ENCODE results near the gene PSME2. TPM values are rescaled to one million over a fixed set of nuclear protein-coding genes. Genes with fewer than 3 reads are reported as not detected.

Gene PSME2
- total and polyA plus RNA-seq, 2 of the 13 experiments (the other 11 are each of a cell fraction or from before 2014, with no cell fraction given) = 332 to 716 TPM

DNA sequence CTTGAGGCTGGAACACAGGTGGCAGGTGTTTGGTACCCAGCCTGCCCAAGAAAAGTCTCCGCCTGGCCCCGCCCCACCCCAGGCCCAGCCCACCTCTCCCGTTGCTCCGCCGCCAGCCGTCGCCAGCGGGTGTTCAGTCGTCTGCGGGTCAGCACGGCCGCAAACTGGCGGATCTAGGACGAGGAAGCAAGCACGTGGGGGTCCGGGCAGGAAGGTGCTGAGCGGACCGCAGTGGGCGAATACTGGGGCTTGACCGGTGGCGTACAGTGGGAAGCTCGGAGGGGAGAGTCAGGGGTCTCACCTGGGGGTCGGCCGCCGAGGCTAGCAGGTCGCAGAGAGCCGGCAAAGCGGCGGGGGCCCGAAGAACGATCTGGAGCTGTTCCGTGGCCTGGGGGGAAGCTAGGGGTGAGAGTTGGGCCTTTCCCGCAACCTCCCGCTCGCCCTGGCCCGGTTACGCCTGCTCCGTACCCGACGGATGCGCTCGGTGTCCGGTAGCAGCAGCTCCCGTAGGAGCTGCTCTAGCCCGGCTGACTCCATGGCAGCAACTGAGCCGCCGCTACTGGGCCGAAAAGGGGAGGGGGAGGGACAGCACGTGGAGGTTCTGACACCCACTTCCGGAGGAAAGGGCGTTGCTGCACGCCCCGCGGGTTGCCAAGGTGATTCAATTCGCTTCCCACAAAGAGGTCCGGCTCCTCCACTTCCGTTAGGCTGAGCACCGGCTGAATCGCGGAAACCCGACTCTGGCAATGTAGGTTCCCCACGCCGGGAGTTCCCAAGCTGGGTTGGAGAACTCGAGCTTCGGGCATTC, 42.0 kb upstream of the PSME2 start, which contains the start of gene IPO4 (continued):
- TF ChIP-seq ZNF280D (CRISPR knock-in tag; IDR thresholded peaks at IDR 0.05) (peak; percentile 96), PAX8 (CRISPR knock-in tag; IDR thresholded peaks at IDR 0.05; ENCODE audit: borderline replicate concordance) (0 out of 2 replicates have a peak, but pooled peaks have one; percentile 73), ZNF816 (CRISPR knock-in tag; IDR thresholded peaks at IDR 0.05; ENCODE audit: borderline replicate concordance) (no peak), ZNF546 (CRISPR knock-in tag; conservative IDR thresholded peaks at IDR 0.05) (peak; percentile 78), HES4 (CRISPR knock-in tag; IDR thresholded peaks at IDR 0.05; ENCODE audit: borderline replicate concordance) (peak; percentile 62), TRAFD1 (CRISPR knock-in tag; IDR thresholded peaks at IDR 0.05; ENCODE audit: borderline replicate concordance) (peak; percentile 99), FOSL1 (CRISPR knock-in tag; IDR thresholded peaks at IDR 0.05; ENCODE audit: borderline replicate concordance) (peak; percentile 59; the same call in 1 of the 2 replicates), HMGA1 (CRISPR knock-in tag; conservative IDR thresholded peaks at IDR 0.05) (no peak), NR2F6 (IDR thresholded peaks at IDR 0.05) (no peak; the same call in 1 of the 2 replicates), NR2F6 (CRISPR knock-in tag; IDR thresholded peaks at IDR 0.05) (peak; percentile 86; the same call in 1 of the 2 replicates), THAP8 (CRISPR knock-in tag; IDR thresholded peaks at IDR 0.05; ENCODE audit: borderline replicate concordance) (peak; percentile 99; the same call in 1 of the 2 replicates), HNF4G (IDR thresholded peaks at IDR 0.05; ENCODE audit: borderline replicate concordance, low read depth, low read length) (peak; percentile 88), HNF4G (CRISPR knock-in tag; IDR thresholded peaks at IDR 0.05; ENCODE audit: borderline replicate concordance, low read depth) (peak; percentile 75), ZNF234 (CRISPR knock-in tag; conservative IDR thresholded peaks at IDR 0.05) (peak; percentile 98)
- TF ChIP-seq, protein P1, sequence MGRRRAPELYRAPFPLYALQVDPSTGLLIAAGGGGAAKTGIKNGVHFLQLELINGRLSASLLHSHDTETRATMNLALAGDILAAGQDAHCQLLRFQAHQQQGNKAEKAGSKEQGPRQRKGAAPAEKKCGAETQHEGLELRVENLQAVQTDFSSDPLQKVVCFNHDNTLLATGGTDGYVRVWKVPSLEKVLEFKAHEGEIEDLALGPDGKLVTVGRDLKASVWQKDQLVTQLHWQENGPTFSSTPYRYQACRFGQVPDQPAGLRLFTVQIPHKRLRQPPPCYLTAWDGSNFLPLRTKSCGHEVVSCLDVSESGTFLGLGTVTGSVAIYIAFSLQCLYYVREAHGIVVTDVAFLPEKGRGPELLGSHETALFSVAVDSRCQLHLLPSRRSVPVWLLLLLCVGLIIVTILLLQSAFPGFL (CRISPR knock-in tag; IDR thresholded peaks at IDR 0.05) = no peak; the same call in 1 of the 2 replicates
- TF ChIP-seq, protein P2, sequence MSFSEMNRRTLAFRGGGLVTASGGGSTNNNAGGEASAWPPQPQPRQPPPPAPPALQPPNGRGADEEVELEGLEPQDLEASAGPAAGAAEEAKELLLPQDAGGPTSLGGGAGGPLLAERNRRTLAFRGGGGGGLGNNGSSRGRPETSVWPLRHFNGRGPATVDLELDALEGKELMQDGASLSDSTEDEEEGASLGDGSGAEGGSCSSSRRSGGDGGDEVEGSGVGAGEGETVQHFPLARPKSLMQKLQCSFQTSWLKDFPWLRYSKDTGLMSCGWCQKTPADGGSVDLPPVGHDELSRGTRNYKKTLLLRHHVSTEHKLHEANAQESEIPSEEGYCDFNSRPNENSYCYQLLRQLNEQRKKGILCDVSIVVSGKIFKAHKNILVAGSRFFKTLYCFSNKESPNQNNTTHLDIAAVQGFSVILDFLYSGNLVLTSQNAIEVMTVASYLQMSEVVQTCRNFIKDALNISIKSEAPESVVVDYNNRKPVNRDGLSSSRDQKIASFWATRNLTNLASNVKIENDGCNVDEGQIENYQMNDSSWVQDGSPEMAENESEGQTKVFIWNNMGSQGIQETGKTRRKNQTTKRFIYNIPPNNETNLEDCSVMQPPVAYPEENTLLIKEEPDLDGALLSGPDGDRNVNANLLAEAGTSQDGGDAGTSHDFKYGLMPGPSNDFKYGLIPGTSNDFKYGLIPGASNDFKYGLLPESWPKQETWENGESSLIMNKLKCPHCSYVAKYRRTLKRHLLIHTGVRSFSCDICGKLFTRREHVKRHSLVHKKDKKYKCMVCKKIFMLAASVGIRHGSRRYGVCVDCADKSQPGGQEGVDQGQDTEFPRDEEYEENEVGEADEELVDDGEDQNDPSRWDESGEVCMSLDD (CRISPR knock-in tag; IDR thresholded peaks at IDR 0.05; ENCODE audit: borderline replicate concordance) = peak; percentile 71; the same call in 1 of the 2 replicates
